ENCODE results near the gene DOC2B.
"Not testable (repeated sequence)": the region's sequence is repeated elsewhere in the genome, so short reads cannot be mapped to it uniquely, and the experiment has no call there.

DOC2B gene

DNA sequence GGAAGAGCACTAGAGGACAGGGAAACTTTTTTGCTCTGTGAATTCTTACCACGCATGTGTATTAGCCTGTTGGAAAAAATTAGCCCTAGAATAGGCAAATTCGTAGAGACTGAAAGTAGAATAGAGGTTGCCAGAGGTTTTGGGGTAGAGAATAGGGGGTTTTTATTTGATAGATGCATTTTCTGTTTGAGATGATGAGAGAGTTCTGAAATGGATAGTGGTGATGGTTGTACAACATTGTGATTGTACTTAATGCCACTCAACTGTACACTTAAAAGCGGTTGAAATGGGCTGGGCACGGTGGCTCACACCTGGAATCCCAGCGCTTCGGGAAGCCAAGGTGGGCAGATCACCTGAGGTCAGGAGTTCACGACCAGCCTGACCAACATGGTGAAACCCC lies 8.0 kb upstream of the DOC2B start:
- DNase-seq (ENCODE audit: low read depth), result no peak

DNA sequence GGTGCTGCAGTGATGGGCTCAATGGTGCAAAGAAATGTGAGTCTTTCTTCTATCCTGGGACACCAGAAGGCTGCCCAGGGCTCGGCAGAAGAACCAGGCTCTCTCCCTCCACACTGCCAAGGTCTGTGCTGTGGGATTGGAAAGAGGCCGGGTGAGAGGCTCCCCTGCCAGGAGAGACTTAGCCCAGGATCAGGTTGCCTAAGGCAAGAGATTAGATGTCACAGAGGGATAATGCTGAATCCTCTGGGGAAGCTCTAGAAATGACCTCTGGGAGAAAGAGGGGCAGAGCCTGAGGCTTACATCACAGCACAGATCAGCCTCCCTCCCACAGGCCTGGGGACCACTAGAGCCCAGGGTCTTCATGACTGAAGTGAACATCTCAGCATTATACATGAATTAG lies 5.7 kb upstream of the DOC2B start:
- DNase-seq (ENCODE audit: low read depth), result no peak

DNA sequence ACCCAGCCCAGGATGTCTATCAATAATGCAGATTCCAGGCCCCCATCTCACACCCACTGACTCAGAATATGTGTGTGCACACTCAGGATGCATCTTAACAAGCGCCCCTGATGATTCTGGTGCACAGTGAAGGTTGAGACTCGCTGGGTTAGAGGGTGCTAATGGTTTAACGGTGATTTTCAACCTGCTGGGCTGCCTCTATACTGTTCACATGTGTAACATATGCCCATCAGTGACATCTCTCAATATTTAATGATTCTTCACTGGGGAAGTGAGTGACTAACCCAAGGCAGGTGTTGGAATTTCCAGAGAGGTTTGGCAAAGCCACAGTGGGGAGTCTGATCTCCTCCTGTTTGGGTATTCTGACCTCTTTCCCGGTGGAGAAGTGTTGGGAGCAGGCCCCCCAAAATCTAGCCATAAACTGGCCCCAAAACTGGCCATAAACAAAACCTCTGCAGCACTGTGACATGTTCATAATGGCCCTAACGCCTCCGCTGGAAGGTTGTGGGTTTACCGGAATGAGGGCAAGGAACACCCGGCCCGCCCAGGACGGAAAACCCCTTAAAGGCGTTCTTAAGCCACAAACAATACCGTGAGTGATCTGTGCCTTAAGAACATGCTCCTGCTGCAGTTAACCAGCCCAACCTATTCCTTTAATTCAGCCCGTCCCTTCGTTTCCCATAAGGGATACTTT lies 4.1 kb upstream of the DOC2B start:
- no peak for DNase-seq (ENCODE audit: low read depth)

- no peak for DNase-seq (ENCODE audit: low read depth)
Observed at GRCh38 chr17:183021-183420, 1.6 kb upstream of the DOC2B start.

DNA sequence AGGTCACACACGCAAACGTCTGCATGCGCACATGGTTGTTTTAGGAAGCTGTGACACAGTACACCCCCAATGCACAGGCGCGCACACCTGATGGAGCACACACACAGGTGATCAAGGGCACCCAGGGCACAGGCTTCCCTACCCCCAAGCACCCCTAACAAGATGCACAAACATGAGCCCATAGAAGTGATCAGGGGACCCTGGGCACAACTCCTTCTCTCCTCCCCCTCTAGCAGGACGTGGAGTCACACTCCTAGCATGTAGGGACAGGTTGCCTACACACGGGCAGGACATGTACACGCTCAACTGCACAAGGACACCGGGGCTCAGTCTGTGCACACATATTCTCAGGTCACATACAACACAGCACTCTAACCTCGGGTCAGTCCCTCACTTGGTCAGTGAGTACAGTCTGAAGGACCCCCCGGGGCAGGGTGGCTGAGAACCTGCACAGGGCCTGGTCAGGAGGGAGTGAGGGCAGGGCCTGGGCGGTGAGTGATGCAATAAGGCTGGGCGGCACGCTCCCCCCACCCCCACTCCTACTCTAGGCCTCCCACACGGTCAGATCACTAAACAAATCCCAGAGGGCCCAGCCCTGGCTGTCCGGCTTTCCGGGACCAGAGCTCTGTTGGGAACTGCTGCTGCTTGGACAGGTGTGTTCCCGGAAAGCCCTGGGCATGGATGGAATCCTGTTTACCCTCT lies 751 bp upstream of the DOC2B start:
- DNase-seq (ENCODE audit: low read depth), result no peak

DNA sequence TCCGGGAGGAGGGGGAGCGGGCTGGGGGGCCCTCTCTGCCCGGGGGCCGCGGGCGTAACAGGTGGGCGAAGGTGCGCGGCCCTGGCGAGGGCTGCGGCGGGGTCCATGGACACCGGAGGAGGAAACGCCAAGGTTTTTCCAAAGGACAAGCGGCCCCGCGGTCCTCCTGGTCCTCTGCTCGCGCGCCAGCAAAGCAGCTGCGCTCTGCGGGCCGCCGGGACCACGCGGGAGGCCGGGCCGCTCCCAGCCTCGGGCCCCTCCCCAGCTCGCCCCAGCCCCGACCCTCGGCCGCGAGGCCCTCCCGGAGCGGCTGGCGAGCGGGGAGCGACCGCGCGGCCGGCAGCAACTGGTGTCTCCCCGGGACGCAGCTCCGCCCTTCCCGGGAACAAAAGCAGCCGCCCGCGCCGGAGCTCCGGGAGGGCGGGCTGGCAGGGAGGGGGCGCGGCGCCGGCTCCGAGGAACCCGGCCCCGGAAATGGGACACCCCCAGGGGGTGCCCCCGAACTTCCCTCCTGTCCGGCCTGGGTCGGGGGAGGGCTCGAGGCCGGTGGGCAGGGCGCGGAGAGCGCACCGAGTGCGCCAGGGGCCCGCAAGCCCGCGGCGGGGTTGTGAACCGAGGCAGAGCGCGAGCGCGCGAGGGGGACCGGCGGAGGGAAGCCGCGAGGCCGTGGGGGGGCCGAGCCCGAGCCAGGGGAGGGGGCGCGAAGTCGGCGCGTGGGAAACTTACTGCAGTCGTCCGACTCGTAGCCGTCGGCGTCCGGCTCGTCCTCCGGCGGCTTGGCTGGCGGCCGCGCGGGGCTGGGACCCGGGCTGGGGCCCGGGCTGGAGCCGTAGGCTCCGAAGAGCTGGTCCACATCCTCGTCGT lies 837 bp downstream of the DOC2B start:
- DNase-seq (ENCODE audit: low read depth), result no peak

DNA sequence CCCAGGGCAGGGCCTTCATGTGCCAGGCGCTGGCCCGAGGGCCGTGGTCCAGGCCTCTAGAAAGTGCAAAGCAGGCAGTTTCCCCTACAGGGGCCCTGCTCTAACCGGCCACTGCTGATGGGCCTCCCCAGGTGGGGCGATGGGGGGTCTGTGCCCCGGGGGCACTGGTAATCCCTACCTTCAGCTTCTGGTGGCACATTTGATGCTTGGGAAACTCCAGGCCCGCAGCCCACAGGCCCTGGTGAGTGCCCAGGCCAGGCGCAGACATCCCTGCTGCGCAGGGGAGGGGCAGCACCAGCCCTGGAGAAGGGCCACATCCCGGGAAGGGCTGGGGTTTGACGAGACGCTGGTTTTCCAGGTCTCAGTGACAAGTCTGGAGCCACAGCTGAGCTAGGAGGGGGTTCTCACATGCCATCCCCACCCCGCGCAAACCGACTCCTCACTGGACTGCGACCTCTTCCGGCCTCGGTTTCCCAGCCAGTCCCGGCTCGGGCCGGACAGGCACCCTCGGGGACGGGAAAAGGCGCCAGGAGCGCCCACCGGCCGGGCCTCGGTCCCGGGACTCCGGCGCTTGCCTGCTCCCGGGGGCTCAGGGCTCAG lies 1.6 kb downstream of the DOC2B start:
- no peak for DNase-seq (ENCODE audit: low read depth)

DNA sequence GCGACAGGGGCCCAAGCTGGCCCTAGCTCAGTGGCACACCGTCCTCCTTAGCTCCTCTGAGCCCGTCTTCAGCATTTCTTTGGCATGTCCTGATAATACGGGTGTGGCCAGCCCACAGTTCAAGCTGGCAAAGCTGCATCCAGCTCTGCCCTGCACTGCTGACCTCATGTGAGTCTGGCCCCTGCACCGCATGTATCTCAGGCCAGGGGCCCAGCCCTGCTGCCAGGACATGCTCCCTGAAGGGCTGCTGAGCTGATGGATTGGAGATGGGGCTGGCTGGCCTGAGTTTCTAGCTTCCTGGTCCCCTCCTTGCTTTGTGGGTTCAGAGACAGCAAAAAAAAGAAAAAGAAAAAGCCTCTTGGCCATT lies 2.4 kb downstream of the DOC2B start:
- DNase-seq (ENCODE audit: low read depth), result no peak

- DNase-seq (ENCODE audit: low read depth), result no peak
Observed at GRCh38 chr17:178292-179065, 3.0 kb downstream of the DOC2B start.

DNA sequence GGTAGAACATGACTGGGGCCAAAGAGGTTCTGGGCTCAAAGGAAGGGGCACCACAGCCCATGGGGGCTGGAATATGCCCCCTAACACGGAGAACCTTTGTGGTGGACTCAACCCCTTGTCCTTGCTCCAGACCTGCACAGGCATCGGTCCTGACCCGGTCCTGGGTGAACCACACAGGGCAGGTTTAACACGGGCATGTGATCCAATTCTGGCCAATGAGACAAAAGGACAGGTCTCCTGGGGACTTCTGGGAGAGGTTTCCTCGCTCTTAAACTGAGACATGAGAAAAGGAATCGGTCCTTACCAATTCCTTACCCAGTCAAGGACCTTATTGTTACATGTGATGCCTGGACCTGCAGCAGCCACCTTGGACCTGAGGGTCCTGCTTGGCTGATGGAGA lies 3.7 kb downstream of the DOC2B start:
- DNase-seq (ENCODE audit: low read depth), result no peak

GRCh38 chr17:177155-177554 lies 4.3 kb downstream of the DOC2B start:
- no peak for DNase-seq (ENCODE audit: low read depth)

- no peak for DNase-seq (ENCODE audit: low read depth)
Observed at GRCh38 chr17:173166-173911, 8.1 kb downstream of the DOC2B start.

GRCh38 chr17:172401-172800 lies 9.0 kb downstream of the DOC2B start:
- DNase-seq (ENCODE audit: low read depth), result no peak

GRCh38 chr17:171871-172270 lies 9.6 kb downstream of the DOC2B start:
- no peak for DNase-seq (ENCODE audit: low read depth)

- no peak for DNase-seq (ENCODE audit: low read depth)
Observed at GRCh38 chr17:170130-170670, 11.2 kb downstream of the DOC2B start.

- DNase-seq (ENCODE audit: low read depth), result not testable (repeated sequence)
Observed at GRCh38 chr17:168614-169013, 12.8 kb downstream of the DOC2B start.

GRCh38 chr17:165939-166338 lies 15.5 kb downstream of the DOC2B start:
- DNase-seq (ENCODE audit: low read depth), result no peak

GRCh38 chr17:164303-165235 lies 16.9 kb downstream of the DOC2B start:
- no peak for DNase-seq (ENCODE audit: low read depth)

GRCh38 chr17:163514-164098 lies 17.8 kb downstream of the DOC2B start:
- DNase-seq (ENCODE audit: low read depth), result no peak

Measured in stimulated activated CD8-positive, alpha-beta memory T cell treated with anti-CD3 and anti-CD28 coated beads, Interleukin-12 subunit alpha, Interleukin-12 subunit beta, amount 100 ng/mL, for 4 hours (primary cell).